ENCODE data around the gene INTS11. TPM values are rescaled to one million over a fixed set of nuclear protein-coding genes. Genes with fewer than 3 reads are reported as not detected.

Gene INTS11
- total and polyA plus RNA-seq, 2 of the 13 experiments (the other 11 are each of a cell fraction or from before 2014, with no cell fraction given): 52.8 to 94.8 TPM

- intact Hi-C loops (cut with micrococcal nuclease; ENCODE audit: unreplicated experiment): no loop called here
- ChIA-PET POLR2A (interaction anchor here (1.0 to 1.5 kb wide), 5 partner anchors 7 to 156 kb away, joined by 3 to 7 read pairs (median 6); partner anchors contain the start of gene UBE2J2), CTCF (ENCODE audit: low intra/inter-chr PET ratio, low total read pairs) (no interaction called here)
- FAIRE-seq (no peak), ATAC-seq (peak; percentile 17), DNase-seq (ENCODE audit: low spot score) (no peak)
- peaks cover 50% of the 10 kb centered on the region for H3K4me1 ChIP-seq (ENCODE audit: insufficient read depth, low read length)
- H3K36me3 ChIP-seq (replicated peaks in 1 of 2; ENCODE audit: control insufficient read depth in 1 of 2, insufficient read depth in 2 of 2, low read length in 2 of 2): no peaks in the 10 kb centered on the region
- BruUV-seq (replicated peaks): no TSS peak
- H2AFZ ChIP-seq (ENCODE audit: low read length): no peak overlapping the region
- H3K27me3 ChIP-seq (ENCODE audit: control insufficient read depth in 1 of 2, insufficient read depth in 2 of 2, low read length in 2 of 2): peaks cover 0 to 2% of the 10 kb centered on the region in 2 experiments; a peak in 1 of 5 replicates
- H3K4me2 ChIP-seq (ENCODE audit: low read depth, low read length): peak overlapping the region; percentile 82
- H3K27ac ChIP-seq (ENCODE audit: extremely low read length, insufficient read depth, low read length): peak overlapping the region; percentile 73
- H4K20me1 ChIP-seq (ENCODE audit: insufficient read depth, low read length): no peaks in the 10 kb centered on the region
- H3K9ac ChIP-seq (ENCODE audit: insufficient read depth, low read depth, low read length): peak overlapping the region; percentile 48; the same call in 1 of the 2 replicates
- WGBS (ENCODE audit: low lambda C conversion rate): 60% methylated on average over 7 of the region's 21 CpGs
- peak overlapping the region in 1 of 3 experiments; percentile 59; a peak in 2 of 6 replicates for H3K4me3 ChIP-seq (replicated peaks in 1 of 3; ENCODE audit: insufficient read depth in 1 of 3, low read depth in 2 of 3, low read length in 3 of 3)
- no peaks in the 10 kb centered on the region for H3K9me3 ChIP-seq (ENCODE audit: low read length)
- no peaks in the 10 kb centered on the region for H3K79me2 ChIP-seq (ENCODE audit: insufficient read depth, low read length)
- in situ Hi-C loops (cut with HindIII; ENCODE audit: extremely low pct_ligation_motif_present, low pct_unique_long_range_greater_than_20kb): no loop called here
- TF ChIP-seq CHCHD3 (CRISPR knock-in tag; IDR thresholded peaks at IDR 0.05) (0 out of 2 replicates have a peak, but pooled peaks have one; percentile 23), FOXO4 (CRISPR knock-in tag; conservative IDR thresholded peaks at IDR 0.05) (no peak), ZNF350 (CRISPR knock-in tag; IDR thresholded peaks at IDR 0.05; ENCODE audit: borderline replicate concordance, low read depth) (no peak), SNAPC5 (CRISPR knock-in tag; IDR thresholded peaks at IDR 0.05; ENCODE audit: borderline replicate concordance) (no peak), ZNF431 (CRISPR knock-in tag; IDR thresholded peaks at IDR 0.05; ENCODE audit: borderline replicate concordance, low read depth) (no peak), ZNF768 (CRISPR knock-in tag; IDR thresholded peaks at IDR 0.05) (0 out of 2 replicates have a peak, but pooled peaks have one; percentile 14), HHEX (CRISPR knock-in tag; IDR thresholded peaks at IDR 0.05) (no peak), NFAT5 (CRISPR knock-in tag; IDR thresholded peaks at IDR 0.05) (no peak), NR1H2 (CRISPR knock-in tag; IDR thresholded peaks at IDR 0.05; ENCODE audit: borderline replicate concordance, low read depth) (no peak), SP1 (IDR thresholded peaks at IDR 0.05) (no peak), SP1 (CRISPR knock-in tag; IDR thresholded peaks at IDR 0.05) (no peak), ZNF496 (CRISPR knock-in tag; IDR thresholded peaks at IDR 0.05; ENCODE audit: insufficient replicate concordance) (no peak), ZBED4 (CRISPR knock-in tag; IDR thresholded peaks at IDR 0.05; ENCODE audit: borderline replicate concordance) (no peak)
These were observed 43.5 kb downstream of the INTS11 start for GRCh38 chr1:1280782-1281481.
